Stomach (tissue), 4 donors: Measurements from ENCODE around the gene GLYATL1B.
"Not testable (repeated sequence)": the region's sequence is repeated elsewhere in the genome, so short reads cannot be mapped to it uniquely, and the experiment has no call there.

Experiments used
- CTCF ChIP-seq, 7 experiments: fragments of 450-650 bp in 4 of 7; fragments of 200-600 bp in 3 of 7; sonication (generic) in 3 of 7; IDR thresholded peaks; one replicate each; pipeline ENCODE4 v1.5.1; 2016 to 2019; ENCODE audit warnings: antibody characterized with exemption in 7 of 7, control low read depth in 2 of 7, mild to moderate bottlenecking in 1 of 7
- EP300 ChIP-seq: sonication (generic); formaldehyde crosslinking; IDR thresholded peaks from one replicate; pipeline ENCODE4 v1.6.1; 2017; ENCODE audit warnings: antibody characterized with exemption
- POLR2A ChIP-seq, 4 donors: fragments of 450-650 bp; IDR thresholded peaks; one replicate each; pipeline ENCODE4 v1.6.1; 2016; ENCODE audit warnings: antibody characterized with exemption in 4 of 4, control low read depth in 2 of 4, mild to moderate bottlenecking in 1 of 4, moderate library complexity in 1 of 4
- POLR2AphosphoS5 ChIP-seq, 3 donors: sonication (generic); formaldehyde crosslinking; IDR thresholded peaks; one replicate each; pipeline ENCODE4 v1.6.1; 2016; ENCODE audit warnings: antibody characterized with exemption in 3 of 3

DNA sequence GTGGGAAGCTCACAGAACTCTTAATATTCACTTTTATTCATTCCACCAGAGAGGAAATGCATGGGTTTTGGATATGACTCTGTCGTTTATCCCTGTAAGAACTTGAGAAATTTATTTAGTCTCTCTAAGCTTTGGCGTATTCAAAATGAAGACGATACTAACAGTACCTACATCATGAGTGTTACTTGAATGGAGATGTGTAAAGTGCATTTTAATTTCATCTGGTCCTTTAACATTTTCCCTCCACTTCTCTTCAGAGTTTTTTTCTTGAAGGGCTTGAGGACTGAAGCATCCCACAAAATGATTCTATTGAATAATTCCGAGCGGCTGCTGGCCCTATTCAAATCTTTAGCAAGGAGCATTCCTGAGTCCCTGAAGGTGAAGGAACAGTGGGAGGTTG, at the start of gene GLYATL1B:
- TF ChIP-seq CTCF (IDR thresholded peaks at IDR 0.05); POLR2AphosphoS5 (IDR thresholded peaks at IDR 0.05); EP300; POLR2A (IDR thresholded peaks at IDR 0.05): not testable (repeated sequence)
